ENCODE data around the gene CYB5D1.

GRCh38 chr17:7883781-7884386 is 26.1 kb downstream of the CYB5D1 start:
- TF ChIP-seq POLR2A (IDR thresholded peaks at IDR 0.05; ENCODE audit: low read depth, low read length) = no peak
- TF ChIP-seq TAF1 (IDR thresholded peaks at IDR 0.05; ENCODE audit: borderline replicate concordance, low read depth, low read length) = no peak
- no peak for TF ChIP-seq POLR2AphosphoS5 (IDR thresholded peaks at IDR 0.05; ENCODE audit: low read depth, low read length)

Measured in GM12892 (cell line).